IMR-90 (cell line): Measurements from ENCODE around the gene HASPIN. TPM values are rescaled to one million over a fixed set of nuclear protein-coding genes. Genes with fewer than 3 reads are reported as not detected.

Source experiments
- ATAC-seq: fragments of 200-7000 bp; cut with Tn5 transposase; 2 replicates; pipeline ENCODE4 v1.9.1; 2020; ENCODE audit warnings: low read depth, mild to moderate bottlenecking, moderate library complexity
- BruUV-seq: library from RNA; stranded (reverse); fragments of 400-500 nt; replicated peaks from 2 replicates; lab custom pipeline; 2021; lab: Mats Ljungman, UMichigan
- CTCF ChIA-PET: fragments of 300-600 bp; formaldehyde crosslinking; extraction: SDS; loops from one replicate; lab custom pipeline; 2021; ENCODE audit warnings: antibody characterized with exemption; lab: Yijun Ruan, JAX
- POLR2A ChIA-PET: fragments of 300-600 bp; sonication (Branson Sonifier 250); formaldehyde crosslinking; loops from one replicate; lab custom pipeline; 2022; ENCODE audit warnings: antibody characterized with exemption; ENCODE audit not compliant: unreplicated experiment; lab: Charles Lee
- DNase-seq: peaks from one replicate; pipeline ENCODE4 v3.0.0; 2013
- H2AFZ ChIP-seq: replicated peaks from 2 replicates; pipeline ENCODE3; 2013; ENCODE audit warnings: low read length, mild to moderate bottlenecking; ENCODE audit not compliant: poor library complexity
- H2AK5ac ChIP-seq: 2 replicates; pipeline ENCODE4 v1.6.1; 2013; ENCODE audit warnings: low read depth, low read length, inconsistent platforms
- H2AK9ac ChIP-seq: replicated peaks from 2 replicates; pipeline ENCODE3; 2013; ENCODE audit warnings: mild to moderate bottlenecking, low read depth, low read length, moderate library complexity; ENCODE audit not compliant: poor library complexity
- H2BK120ac ChIP-seq: 2 replicates; pipeline ENCODE4 v1.6.1; 2013; ENCODE audit warnings: low read depth, low read length, inconsistent platforms
- H2BK15ac ChIP-seq: 3 replicates; pipeline ENCODE4 v1.6.1; 2013; ENCODE audit warnings: low read depth, low read length, inconsistent platforms
- H2BK20ac ChIP-seq: 2 replicates; pipeline ENCODE4 v1.6.1; 2013; ENCODE audit warnings: low read depth, mild to moderate bottlenecking, inconsistent platforms, low read length, moderate library complexity
- H2BK5ac ChIP-seq: 2 replicates; pipeline ENCODE4 v1.6.1; 2013; ENCODE audit warnings: mild to moderate bottlenecking, low read depth, low read length, inconsistent platforms; ENCODE audit not compliant: poor library complexity, severe bottlenecking
- H3K14ac ChIP-seq: replicated peaks from 2 replicates; pipeline ENCODE4 v1.6.1; 2013; ENCODE audit warnings: low read depth, low read length, inconsistent platforms
- H3K18ac ChIP-seq: 2 replicates; pipeline ENCODE4 v1.6.1; 2013; ENCODE audit warnings: low read depth, low read length, control low read depth
- H3K23ac ChIP-seq: 2 replicates; pipeline ENCODE4 v1.6.1; 2013; ENCODE audit warnings: low read depth, low read length, inconsistent platforms
- H3K27ac ChIP-seq: 2 replicates; pipeline ENCODE4 v1.5.1; 2013; ENCODE audit warnings: mild to moderate bottlenecking, control low read depth, low read length; ENCODE audit not compliant: insufficient read depth
- H3K27me3 ChIP-seq: 2 replicates; pipeline ENCODE4 v1.6.1; 2013; ENCODE audit warnings: low read length; ENCODE audit not compliant: control insufficient read depth, insufficient read depth
- H3K36me3 ChIP-seq: 2 replicates; pipeline ENCODE4 v1.6.1; 2013; ENCODE audit warnings: low read length, mixed read lengths; ENCODE audit not compliant: control insufficient read depth, insufficient read depth
- H3K4ac ChIP-seq: 2 replicates; pipeline ENCODE4 v1.6.1; 2013; ENCODE audit warnings: low read depth, low read length, inconsistent platforms
- H3K4me1 ChIP-seq: 2 replicates; pipeline ENCODE4 v1.6.1; 2013; ENCODE audit warnings: low read length, mixed read lengths; ENCODE audit not compliant: control insufficient read depth, insufficient read depth
- H3K4me2 ChIP-seq: 2 replicates; pipeline ENCODE4 v1.6.1; 2013; ENCODE audit warnings: low read depth, mild to moderate bottlenecking, control low read depth, low read length, moderate library complexity
- H3K4me3 ChIP-seq: 2 replicates; pipeline ENCODE4 v1.5.1; 2013; ENCODE audit warnings: low read depth, mild to moderate bottlenecking, control low read depth, low read length, moderate library complexity; ENCODE audit not compliant: insufficient read depth
- H3K56ac ChIP-seq: 2 replicates; pipeline ENCODE4 v1.6.1; 2013; ENCODE audit warnings: low read length, inconsistent platforms; ENCODE audit not compliant: insufficient read depth; ENCODE audit errors: extremely low read depth
- H3K79me1 ChIP-seq, 2 experiments: 2 replicates each; pipeline ENCODE4 v1.6.1; 2013; ENCODE audit warnings: low read length in 2 of 2, inconsistent platforms in 1 of 2, low read depth in 1 of 2
- H3K9ac ChIP-seq: 2 replicates; pipeline ENCODE4 v1.6.1; 2013; ENCODE audit warnings: low read depth, low read length, control low read depth
- H3K9me1 ChIP-seq: 2 replicates; pipeline ENCODE4 v1.6.1; 2013; ENCODE audit warnings: low read length, inconsistent platforms; ENCODE audit not compliant: insufficient read depth
- H3K9me3 ChIP-seq: 2 replicates; pipeline ENCODE4 v1.6.1; 2013; ENCODE audit warnings: low read length; ENCODE audit not compliant: control insufficient read depth, insufficient read depth
- H4K20me1 ChIP-seq: 2 replicates; pipeline ENCODE4 v1.6.1; 2013; ENCODE audit warnings: low read length, inconsistent platforms; ENCODE audit not compliant: insufficient read depth
- H4K5ac ChIP-seq: 2 replicates; pipeline ENCODE4 v1.6.1; 2013; ENCODE audit warnings: mild to moderate bottlenecking, low read depth, low read length, control low read depth
- H4K8ac ChIP-seq, 2 experiments: 2 replicates each; pipeline ENCODE4 v1.6.1; 2013; ENCODE audit warnings: low read depth in 2 of 2, low read length in 2 of 2, control low read depth in 1 of 2, inconsistent platforms in 1 of 2
- H4K91ac ChIP-seq: 2 replicates; pipeline ENCODE4 v1.6.1; 2013; ENCODE audit warnings: low read depth, low read length, inconsistent platforms; ENCODE audit not compliant: insufficient read depth
- BHLHE40 ChIP-seq: fragments of 150-350 bp; IDR thresholded peaks from 2 replicates; pipeline ENCODE4 v1.6.1; 2016; ENCODE audit warnings: mild to moderate bottlenecking, low read depth, low read length
- CEBPB ChIP-seq: IDR thresholded peaks from 2 replicates; pipeline ENCODE4 v1.6.1; 2012; ENCODE audit warnings: low read depth, low read length, improper control_type of control experiment
- CHD1 ChIP-seq: IDR thresholded peaks from 2 replicates; pipeline ENCODE4 v1.6.1; 2012; ENCODE audit warnings: low read depth, low read length, improper control_type of control experiment
- FOS ChIP-seq: fragments of 150-350 bp; IDR thresholded peaks from 2 replicates; pipeline ENCODE4 v1.6.1; 2016; ENCODE audit warnings: low read depth, low read length
- MAFK ChIP-seq: IDR thresholded peaks from 2 replicates; pipeline ENCODE4 v1.6.1; 2012; ENCODE audit warnings: low read depth, low read length, improper control_type of control experiment
- MAZ ChIP-seq: IDR thresholded peaks from 2 replicates; pipeline ENCODE4 v1.6.1; 2012; ENCODE audit warnings: low read depth, mild to moderate bottlenecking, low read length, improper control_type of control experiment, moderate library complexity, borderline replicate concordance
- MXI1 ChIP-seq: IDR thresholded peaks from 2 replicates; pipeline ENCODE4 v1.6.1; 2012; ENCODE audit warnings: low read depth, mild to moderate bottlenecking, low read length, moderate library complexity, borderline replicate concordance
- NFE2L2 ChIP-seq: fragments of 150-350 bp; IDR thresholded peaks from 2 replicates; pipeline ENCODE4 v1.6.1; 2016; ENCODE audit warnings: low read depth, mild to moderate bottlenecking, low read length
- POLR2A ChIP-seq: IDR thresholded peaks from 2 replicates; pipeline ENCODE4 v1.6.1; 2012; ENCODE audit warnings: mild to moderate bottlenecking, low read depth, low read length
- RAD21 ChIP-seq: IDR thresholded peaks from 2 replicates; pipeline ENCODE4 v1.6.1; 2012; ENCODE audit warnings: low read length, improper control_type of control experiment
- RCOR1 ChIP-seq: IDR thresholded peaks from 2 replicates; pipeline ENCODE4 v1.6.1; 2012; ENCODE audit warnings: mild to moderate bottlenecking, low read length, improper control_type of control experiment; ENCODE audit not compliant: insufficient replicate concordance
- RFX5 ChIP-seq: IDR thresholded peaks from 2 replicates; pipeline ENCODE4 v1.8.0; 2012; ENCODE audit warnings: low read depth, mild to moderate bottlenecking, low read length, moderate library complexity
- SMC3 ChIP-seq: fragments of 150-350 bp; IDR thresholded peaks from 2 replicates; pipeline ENCODE4 v1.6.1; 2016; ENCODE audit warnings: low read depth, mild to moderate bottlenecking, antibody characterized with exemption, low read length, moderate library complexity
- WGBS, 2 experiments: methylation state at CpG; one replicate each; pipeline versions ENCODE4 v1.1.5 to v1.1.7; 2013; ENCODE audit warnings: missing lambda C conversion rate in 2 of 2; ENCODE audit not compliant: insufficient read length in 1 of 2; ENCODE audit errors: extremely low coverage in 2 of 2; 5-methylcytosine and 5-hydroxymethylcytosine counted together
- dilution Hi-C: fragments of 300-500 bp; cut with HindIII; formaldehyde crosslinking; loops from one replicate; pipeline ENCODE4 v1.14.3; 2018; ENCODE audit warnings: low sequenced_read_pairs; ENCODE audit not compliant: unreplicated experiment
- in situ Hi-C: fragments of 300-500 bp; cut with MboI; formaldehyde crosslinking; loops from 3 replicates; pipeline ENCODE4 v1.14.3; 2019; ENCODE audit warnings: low sequenced_read_pairs, inconsistent platforms, mixed read lengths
- intact Hi-C: fragments of 100-400 bp; cut with micrococcal nuclease; formaldehyde crosslinking; loops from 2 replicates; pipeline ENCODE4 v1.10.0; 2022
- polyA plus RNA-seq, 3 experiments: library from polyadenylated mRNA; depleted of rRNA; stranded (reverse); fragments of >200 nt; gene quantifications; 2 replicates each; pipeline ENCODE4 v1.2.3, GENCODE V29; 2012; ENCODE audit warnings: low replicate concordance in 1 of 3
- total RNA-seq: library from RNA; depleted of rRNA; stranded (reverse); fragments of >200 nt; gene quantifications from 2 replicates; pipeline ENCODE4 v1.2.3, GENCODE V29; 2012
- TF ChIP-seq, protein P1 (sequence below): conservative IDR thresholded peaks from 2 replicates; pipeline ENCODE4 v1.5.1; 2012; ENCODE audit warnings: mild to moderate bottlenecking, low read depth, low read length, improper control_type of control experiment
- TF ChIP-seq, protein P2 (sequence below): fragments of 150-350 bp; IDR thresholded peaks from 2 replicates; pipeline ENCODE4 v1.6.1; 2016; ENCODE audit warnings: low read depth, mild to moderate bottlenecking, low read length, moderate library complexity, borderline replicate concordance
- TF ChIP-seq, protein P3 (sequence below): fragments of 150-350 bp; IDR thresholded peaks from 2 replicates; pipeline ENCODE4 v1.6.1; 2017; ENCODE audit warnings: mild to moderate bottlenecking, antibody characterized with exemption, low read length, low read depth

The HASPIN gene
- total and polyA plus RNA-seq, 2 of the 4 experiments (the other 2 are of a cell fraction): 2.2 to 4.3 TPM

DNA sequence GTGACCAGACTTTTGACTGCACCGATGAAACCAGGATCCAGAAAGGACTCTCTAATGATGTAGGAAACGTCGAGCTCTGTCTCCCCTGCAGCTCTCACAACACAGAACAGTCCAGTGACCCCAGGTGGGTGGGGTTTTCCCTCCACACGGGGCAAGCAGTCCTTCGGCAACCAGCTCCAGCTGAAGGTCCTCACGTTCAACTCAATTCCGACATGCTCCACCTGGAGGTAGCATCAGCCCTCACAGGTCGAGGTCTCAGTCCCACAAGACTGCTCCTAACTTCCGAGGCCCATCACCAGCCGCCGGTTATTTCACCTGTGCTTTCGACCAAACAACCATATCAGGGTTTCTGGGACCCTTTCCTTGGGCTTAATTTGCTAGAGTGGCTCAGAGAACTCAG lies 49.1 kb downstream of the HASPIN start:
- H4K8ac ChIP-seq: no peak overlapping the region
- no peak overlapping the region for H2BK5ac ChIP-seq
- ATAC-seq (no peak), DNase-seq (no peak)
- peaks cover 3% of the 10 kb centered on the region for H3K9me3 ChIP-seq
- 66% methylated on average over 9 of the region's 12 CpGs; no CpG with 5 or more reads in 1 of the 2 experiments for WGBS, 2 experiments
- H3K56ac ChIP-seq: no peak overlapping the region
- no peak overlapping the region for H3K4me2 ChIP-seq
- H3K36me3 ChIP-seq: no peaks in the 10 kb centered on the region
- H2AK5ac ChIP-seq: peak overlapping the region; percentile 79; the same call in 1 of the 2 replicates
- H3K27ac ChIP-seq: no peak overlapping the region
- ChIA-PET CTCF (no interaction called here), POLR2A (no interaction called here)
- peaks cover 9% of the 10 kb centered on the region; the same call in 1 of the 2 replicates for H3K4me1 ChIP-seq
- no peak overlapping the region for H2AFZ ChIP-seq
- no peak overlapping the region for H3K4me3 ChIP-seq
- no peak overlapping the region for H3K23ac ChIP-seq
- dilution Hi-C loops: no loop called here
- H2BK20ac ChIP-seq: 0 out of 2 replicates have a peak overlapping the region, but pooled peaks have one; percentile 10
- no peak overlapping the region for H3K9ac ChIP-seq
- intact Hi-C loops: no loop called here
- H4K5ac ChIP-seq: no peak overlapping the region
- peak overlapping the region; percentile 72 for H2BK120ac ChIP-seq
- no TSS peak for BruUV-seq
- H2BK15ac ChIP-seq: peak overlapping the region; percentile 89; the same call in 2 of the 3 replicates
- peak overlapping the region; percentile 78 for H2AK9ac ChIP-seq
- no peaks in the 10 kb centered on the region for H3K79me1 ChIP-seq
- no peaks in the 10 kb centered on the region; the same call in 1 of the 2 replicates for H3K27me3 ChIP-seq
- H3K4ac ChIP-seq: peak overlapping the region; percentile 65
- H3K18ac ChIP-seq: no peak overlapping the region; the same call in 1 of the 2 replicates
- in situ Hi-C loops: no loop called here
- H4K91ac ChIP-seq: no peak overlapping the region; the same call in 1 of the 2 replicates
- no peak overlapping the region for H3K14ac ChIP-seq
- H4K20me1 ChIP-seq: no peaks in the 10 kb centered on the region
- H3K9me1 ChIP-seq: peaks cover 4% of the 10 kb centered on the region; the same call in 1 of the 2 replicates
- TF ChIP-seq POLR2A (no peak), SMC3 (no peak), MXI1 (no peak), BHLHE40 (no peak), CHD1 (no peak), RFX5 (no peak), CEBPB (no peak), MAZ (no peak), MAFK (no peak), NFE2L2 (no peak), RCOR1 (no peak), FOS (no peak), RAD21 (no peak)
- TF ChIP-seq, protein P1, sequence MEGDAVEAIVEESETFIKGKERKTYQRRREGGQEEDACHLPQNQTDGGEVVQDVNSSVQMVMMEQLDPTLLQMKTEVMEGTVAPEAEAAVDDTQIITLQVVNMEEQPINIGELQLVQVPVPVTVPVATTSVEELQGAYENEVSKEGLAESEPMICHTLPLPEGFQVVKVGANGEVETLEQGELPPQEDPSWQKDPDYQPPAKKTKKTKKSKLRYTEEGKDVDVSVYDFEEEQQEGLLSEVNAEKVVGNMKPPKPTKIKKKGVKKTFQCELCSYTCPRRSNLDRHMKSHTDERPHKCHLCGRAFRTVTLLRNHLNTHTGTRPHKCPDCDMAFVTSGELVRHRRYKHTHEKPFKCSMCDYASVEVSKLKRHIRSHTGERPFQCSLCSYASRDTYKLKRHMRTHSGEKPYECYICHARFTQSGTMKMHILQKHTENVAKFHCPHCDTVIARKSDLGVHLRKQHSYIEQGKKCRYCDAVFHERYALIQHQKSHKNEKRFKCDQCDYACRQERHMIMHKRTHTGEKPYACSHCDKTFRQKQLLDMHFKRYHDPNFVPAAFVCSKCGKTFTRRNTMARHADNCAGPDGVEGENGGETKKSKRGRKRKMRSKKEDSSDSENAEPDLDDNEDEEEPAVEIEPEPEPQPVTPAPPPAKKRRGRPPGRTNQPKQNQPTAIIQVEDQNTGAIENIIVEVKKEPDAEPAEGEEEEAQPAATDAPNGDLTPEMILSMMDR: no peak
- TF ChIP-seq, protein P2, sequence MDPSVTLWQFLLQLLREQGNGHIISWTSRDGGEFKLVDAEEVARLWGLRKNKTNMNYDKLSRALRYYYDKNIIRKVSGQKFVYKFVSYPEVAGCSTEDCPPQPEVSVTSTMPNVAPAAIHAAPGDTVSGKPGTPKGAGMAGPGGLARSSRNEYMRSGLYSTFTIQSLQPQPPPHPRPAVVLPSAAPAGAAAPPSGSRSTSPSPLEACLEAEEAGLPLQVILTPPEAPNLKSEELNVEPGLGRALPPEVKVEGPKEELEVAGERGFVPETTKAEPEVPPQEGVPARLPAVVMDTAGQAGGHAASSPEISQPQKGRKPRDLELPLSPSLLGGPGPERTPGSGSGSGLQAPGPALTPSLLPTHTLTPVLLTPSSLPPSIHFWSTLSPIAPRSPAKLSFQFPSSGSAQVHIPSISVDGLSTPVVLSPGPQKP: no peak
- TF ChIP-seq, protein P3, sequence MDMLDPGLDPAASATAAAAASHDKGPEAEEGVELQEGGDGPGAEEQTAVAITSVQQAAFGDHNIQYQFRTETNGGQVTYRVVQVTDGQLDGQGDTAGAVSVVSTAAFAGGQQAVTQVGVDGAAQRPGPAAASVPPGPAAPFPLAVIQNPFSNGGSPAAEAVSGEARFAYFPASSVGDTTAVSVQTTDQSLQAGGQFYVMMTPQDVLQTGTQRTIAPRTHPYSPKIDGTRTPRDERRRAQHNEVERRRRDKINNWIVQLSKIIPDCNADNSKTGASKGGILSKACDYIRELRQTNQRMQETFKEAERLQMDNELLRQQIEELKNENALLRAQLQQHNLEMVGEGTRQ: no peak
